Esophagus squamous epithelium (tissue), 4 donors: Measurements from ENCODE around the gene HSDL2.

Source experiments
- POLR2A ChIP-seq, 4 donors: fragments of 450-650 bp; IDR thresholded peaks; one replicate each; pipeline ENCODE4 v1.6.1; 2017; ENCODE audit warnings: antibody characterized with exemption in 4 of 4, mild to moderate bottlenecking in 4 of 4, moderate library complexity in 3 of 4
- TF ChIP-seq, protein P1 (sequence below), 6 experiments: fragments of 450-650 bp in 4 of 6; fragments of 200-600 bp in 2 of 6; sonication (generic) in 2 of 6; IDR thresholded peaks; one replicate each; pipeline ENCODE4 v1.5.1; 2016 to 2019; ENCODE audit warnings: antibody characterized with exemption in 6 of 6, mild to moderate bottlenecking in 4 of 6, moderate library complexity in 4 of 6

DNA sequence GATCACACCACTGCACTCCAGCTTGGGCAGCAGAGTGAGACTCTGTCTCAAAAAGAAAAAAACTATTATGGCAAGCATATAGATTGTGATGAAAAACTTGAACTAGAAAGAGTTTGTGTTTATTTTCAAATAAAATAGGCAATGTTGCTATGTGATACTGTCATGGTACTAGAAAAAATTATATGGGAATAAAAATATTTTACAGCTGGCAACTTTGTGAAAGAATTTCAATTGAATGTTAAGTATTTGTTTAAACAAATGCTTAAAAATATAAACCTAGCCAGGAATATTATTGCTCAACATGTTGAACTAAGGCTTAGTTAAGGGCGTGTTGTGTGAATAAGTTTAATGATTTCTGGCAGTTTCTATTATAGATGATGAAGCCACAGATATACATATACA, 31.7 kb downstream of the HSDL2 start:
- TF ChIP-seq, protein P1, sequence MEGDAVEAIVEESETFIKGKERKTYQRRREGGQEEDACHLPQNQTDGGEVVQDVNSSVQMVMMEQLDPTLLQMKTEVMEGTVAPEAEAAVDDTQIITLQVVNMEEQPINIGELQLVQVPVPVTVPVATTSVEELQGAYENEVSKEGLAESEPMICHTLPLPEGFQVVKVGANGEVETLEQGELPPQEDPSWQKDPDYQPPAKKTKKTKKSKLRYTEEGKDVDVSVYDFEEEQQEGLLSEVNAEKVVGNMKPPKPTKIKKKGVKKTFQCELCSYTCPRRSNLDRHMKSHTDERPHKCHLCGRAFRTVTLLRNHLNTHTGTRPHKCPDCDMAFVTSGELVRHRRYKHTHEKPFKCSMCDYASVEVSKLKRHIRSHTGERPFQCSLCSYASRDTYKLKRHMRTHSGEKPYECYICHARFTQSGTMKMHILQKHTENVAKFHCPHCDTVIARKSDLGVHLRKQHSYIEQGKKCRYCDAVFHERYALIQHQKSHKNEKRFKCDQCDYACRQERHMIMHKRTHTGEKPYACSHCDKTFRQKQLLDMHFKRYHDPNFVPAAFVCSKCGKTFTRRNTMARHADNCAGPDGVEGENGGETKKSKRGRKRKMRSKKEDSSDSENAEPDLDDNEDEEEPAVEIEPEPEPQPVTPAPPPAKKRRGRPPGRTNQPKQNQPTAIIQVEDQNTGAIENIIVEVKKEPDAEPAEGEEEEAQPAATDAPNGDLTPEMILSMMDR (IDR thresholded peaks at IDR 0.05) = no peak
- no peak for TF ChIP-seq POLR2A (IDR thresholded peaks at IDR 0.05)
